Central memory CD4-positive, alpha-beta T cell (primary cell): Measurements from ENCODE around the gene EGFL6.
"Not testable (repeated sequence)": the region's sequence is repeated elsewhere in the genome, so short reads cannot be mapped to it uniquely, and the experiment has no call there.

Experiments used
- DNase-seq: peaks from one replicate; pipeline ENCODE4 v3.0.0; 2022

EGFL6 gene

DNA sequence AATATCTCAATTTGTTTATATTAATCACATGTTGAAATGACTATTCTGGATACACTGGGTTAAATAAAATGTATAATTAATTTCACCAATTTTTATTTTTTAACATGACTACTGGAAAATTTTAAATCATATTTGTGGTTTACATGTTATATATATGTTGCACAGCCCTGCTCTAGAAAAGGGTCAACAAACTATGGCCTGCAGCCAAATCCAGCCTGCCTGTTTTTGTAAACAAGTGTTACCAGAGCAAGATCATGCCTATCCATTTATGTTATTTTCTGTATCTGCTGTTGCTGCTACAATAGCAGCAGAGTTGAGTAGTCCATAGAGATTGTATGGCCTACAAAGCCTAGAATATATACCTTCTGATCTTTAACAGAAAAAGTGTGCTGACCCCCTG, 84.7 kb downstream of the EGFL6 start:
- no peak for DNase-seq

DNA sequence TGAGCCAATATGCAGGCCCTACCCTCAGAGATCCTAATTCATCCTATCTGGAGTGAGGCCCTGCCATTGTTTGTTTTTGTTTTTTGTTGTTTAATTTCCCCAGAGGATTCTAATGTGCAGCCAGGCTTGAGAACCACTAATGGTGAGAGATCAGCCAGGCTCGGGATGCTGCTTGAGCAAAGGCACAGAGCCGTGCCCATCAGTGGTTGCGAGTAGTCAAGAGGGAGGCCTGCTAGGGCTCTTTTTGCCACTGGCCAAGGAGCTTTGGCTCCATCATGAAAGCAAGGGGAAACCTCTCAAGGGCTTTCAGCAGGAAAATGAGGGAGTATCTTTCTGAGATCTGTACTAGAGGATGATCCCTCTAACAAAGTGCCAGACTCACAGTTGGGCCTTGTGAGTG, 86.3 kb downstream of the EGFL6 start:
- DNase-seq: no peak

DNA sequence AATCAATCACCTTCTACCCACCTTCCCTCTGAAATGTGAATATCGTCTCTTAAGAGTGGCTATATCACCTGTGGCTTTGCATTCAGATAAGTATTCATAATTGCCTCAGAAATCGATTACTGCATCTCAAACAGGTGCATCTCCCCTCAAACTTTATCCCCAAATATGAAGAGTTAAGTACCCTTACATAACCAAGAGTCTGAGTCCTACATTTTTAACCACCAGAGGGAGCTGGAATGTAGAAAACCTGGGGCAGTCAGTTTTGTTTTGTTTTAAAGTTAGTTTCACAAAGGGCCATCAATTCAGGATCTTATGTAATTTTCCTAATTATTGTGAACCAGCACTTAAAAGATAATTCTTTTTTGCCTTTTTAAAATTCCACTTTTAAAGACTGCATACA, 89.2 kb downstream of the EGFL6 start:
- DNase-seq: peak; percentile 54

DNA sequence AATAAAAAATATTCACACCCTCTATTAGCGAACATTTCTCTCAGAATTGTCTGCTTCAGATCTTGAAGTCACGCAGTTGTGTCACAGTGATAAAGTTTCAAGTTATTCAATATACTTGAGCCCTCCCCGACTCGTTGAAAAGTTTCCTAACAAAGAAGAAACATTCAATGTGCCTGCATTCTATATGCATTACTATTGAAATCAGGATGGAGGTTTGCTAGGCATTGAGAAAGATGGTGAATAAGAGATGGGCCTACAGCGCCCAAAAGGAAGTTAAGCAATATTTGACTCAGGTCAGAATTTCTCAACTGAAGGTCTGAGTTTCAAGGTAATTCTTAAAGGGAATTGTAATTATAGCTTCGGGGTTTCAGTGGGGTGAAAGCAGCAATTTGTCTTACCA, 89.7 kb downstream of the EGFL6 start:
- DNase-seq: no peak

GRCh38 chrX:13661735-13662288, 92.4 kb downstream of the EGFL6 start:
- no peak for DNase-seq

- DNase-seq: no peak
Observed at GRCh38 chrX:13662355-13662791, 93.0 kb downstream of the EGFL6 start.

- DNase-seq: no peak
Observed at GRCh38 chrX:13664020-13664419, 94.6 kb downstream of the EGFL6 start.

DNA sequence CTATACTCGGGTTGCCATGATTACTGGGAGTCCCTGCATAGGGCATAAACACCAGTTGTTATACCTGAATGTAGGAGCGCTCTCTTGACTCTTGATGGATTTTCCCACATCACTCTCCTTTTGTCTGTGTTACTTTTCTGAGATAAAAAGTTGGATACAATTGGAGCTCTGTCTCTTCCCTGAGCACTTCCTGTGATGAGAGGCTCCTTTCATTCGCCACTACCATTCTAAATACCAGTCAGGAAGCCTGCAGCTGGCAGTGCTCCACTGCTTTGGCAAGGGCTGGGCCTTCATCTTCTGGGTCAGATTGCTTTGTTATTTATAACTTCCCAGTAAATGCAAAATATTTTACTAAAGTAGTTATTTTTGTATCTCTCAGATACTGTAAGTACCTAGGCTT, 97.4 kb downstream of the EGFL6 start:
- DNase-seq: no peak

- no peak for DNase-seq
Observed at GRCh38 chrX:13667919-13668318, 98.5 kb downstream of the EGFL6 start.

GRCh38 chrX:13669246-13669737, 99.9 kb downstream of the EGFL6 start:
- peak; percentile 58 for DNase-seq

- not testable (repeated sequence) for DNase-seq
Observed at GRCh38 chrX:13669755-13670154, 100.4 kb downstream of the EGFL6 start.

DNA sequence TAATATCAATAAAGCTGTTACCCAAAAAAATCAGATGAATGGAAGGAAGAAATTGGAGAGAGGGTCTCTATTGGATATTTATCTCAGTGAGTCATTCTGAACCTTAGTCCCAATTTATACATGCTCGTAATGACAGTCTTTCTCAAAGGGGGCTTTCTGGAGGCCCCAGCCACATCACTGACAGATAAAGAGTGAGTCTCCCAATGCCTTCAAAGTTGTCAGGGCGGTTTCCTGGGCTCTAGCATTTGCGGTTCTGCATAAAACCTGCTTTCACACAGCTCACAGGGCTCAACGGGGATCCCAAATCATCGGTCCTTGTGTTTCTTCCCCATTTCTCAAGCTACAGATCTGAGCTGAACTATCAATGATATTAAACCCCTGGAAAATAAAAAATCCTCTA, 100.8 kb downstream of the EGFL6 start:
- DNase-seq: no peak

- DNase-seq: no peak
Observed at GRCh38 chrX:13673016-13673415, 103.6 kb downstream of the EGFL6 start.

GRCh38 chrX:13676885-13677284, 107.5 kb downstream of the EGFL6 start:
- no peak for DNase-seq

GRCh38 chrX:13679700-13680099, 110.3 kb downstream of the EGFL6 start:
- not testable (repeated sequence) for DNase-seq

DNA sequence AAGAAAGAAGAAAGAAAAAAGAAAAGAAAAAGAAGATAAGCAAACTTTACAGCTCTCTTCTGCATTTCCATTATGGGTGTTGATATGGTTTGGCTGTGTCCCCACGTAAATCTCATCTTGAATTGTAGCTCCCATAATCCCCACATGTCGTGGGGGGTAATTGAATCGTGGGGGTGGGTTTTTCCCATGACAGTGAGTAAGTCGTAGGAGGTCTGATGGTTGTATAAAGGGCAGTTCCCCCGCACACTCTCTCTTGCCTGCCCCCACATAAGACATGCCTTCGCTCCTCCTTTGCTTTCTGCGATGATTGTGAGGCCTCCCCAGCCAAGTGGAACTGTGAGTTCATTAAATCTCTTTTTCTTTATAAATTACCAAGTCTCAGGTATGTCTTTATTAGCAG, 112.2 kb downstream of the EGFL6 start:
- DNase-seq: no peak
